ENCODE results near the gene ACOD1.
"Not testable (repeated sequence)": the region's sequence is repeated elsewhere in the genome, so short reads cannot be mapped to it uniquely, and the experiment has no call there.

ACOD1 gene

GRCh38 chr13:76954538-76954937 is 6.2 kb downstream of the ACOD1 start:
- no peak for DNase-seq

- DNase-seq = no peak
Observed at GRCh38 chr13:76955193-76955592, 6.9 kb downstream of the ACOD1 start.

GRCh38 chr13:76955661-76956060 is 7.3 kb downstream of the ACOD1 start:
- DNase-seq = no peak

DNA sequence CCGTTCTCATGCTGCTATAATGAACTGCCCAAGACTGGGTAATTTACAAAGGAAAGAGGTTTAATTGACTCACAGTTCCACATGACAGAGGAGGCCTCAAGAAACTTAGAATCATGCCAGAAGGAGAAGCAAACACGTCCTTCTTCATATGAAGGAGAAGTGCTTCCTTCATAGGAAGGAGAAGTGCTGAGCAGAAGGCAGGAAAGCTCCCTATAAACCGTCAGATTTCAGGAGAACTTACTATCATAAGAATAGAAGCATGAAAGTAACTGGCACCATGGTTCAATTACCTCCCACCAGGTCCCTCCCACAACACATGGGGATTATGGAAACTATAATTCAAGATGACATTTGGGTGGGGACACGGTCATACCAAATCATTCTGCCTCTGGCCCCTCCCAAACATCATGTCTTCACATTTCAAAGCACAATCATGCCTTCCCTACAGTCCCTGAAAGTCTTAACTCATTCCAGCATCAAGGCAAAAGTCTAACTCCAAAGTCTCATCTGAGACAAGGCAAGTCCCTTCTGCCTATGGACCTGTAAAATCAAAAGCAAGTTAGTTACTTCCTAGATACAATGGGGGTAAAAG is 10.6 kb downstream of the ACOD1 start:
- DNase-seq = no peak

GRCh38 chr13:76959734-76960133 is 11.4 kb downstream of the ACOD1 start:
- not testable (repeated sequence) for DNase-seq

DNA sequence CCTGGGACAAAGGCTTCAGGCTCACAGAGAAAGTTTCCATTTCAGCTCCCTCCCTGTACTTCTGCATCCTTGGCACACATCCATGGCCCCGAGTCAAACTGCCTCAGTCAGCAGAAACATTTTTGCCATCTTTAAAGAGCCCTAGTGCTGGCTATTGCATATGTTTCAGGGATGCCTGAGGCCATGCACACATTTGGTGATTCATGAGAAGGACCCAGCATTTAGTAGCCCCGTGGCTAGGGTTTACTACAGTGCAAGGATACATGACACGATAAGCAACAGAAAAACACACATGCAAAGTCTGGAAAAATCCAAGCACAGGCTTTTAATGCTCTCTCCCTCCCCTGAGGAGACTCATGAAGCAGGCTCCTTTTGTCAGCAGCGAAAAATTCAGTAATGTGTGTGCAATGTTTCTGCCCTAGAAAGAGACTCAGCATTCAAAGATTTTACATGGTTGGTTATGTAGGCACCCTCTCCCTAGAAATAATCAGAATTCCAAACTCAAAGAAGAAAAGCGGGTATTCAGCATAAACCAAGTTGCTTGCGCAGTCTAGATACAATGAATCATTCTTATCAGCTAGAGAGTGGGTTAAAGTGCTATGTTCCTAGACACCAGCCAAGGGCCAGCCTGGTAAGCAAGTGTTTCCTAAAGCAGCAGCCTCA is 17.6 kb downstream of the ACOD1 start:
- DNase-seq = no peak

DNA sequence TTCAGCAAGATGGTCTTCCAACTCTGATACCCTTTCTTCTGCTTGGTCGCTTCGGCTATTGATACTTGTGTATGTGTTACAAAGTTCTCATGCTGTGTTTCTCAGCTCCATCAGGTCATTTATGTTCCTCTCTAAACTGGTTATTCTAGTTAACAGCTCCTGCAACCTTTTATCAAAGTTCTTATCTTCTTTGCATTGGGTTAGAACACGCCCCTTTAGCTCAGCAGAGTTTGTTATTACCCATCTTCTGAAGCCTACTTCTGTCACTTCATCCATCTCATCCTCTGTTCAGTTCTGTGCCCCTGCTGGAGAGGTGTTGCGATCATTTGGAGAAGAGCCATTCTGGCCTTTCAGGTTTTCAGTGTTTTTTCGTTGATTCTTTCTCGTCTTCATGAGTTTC is 18.7 kb downstream of the ACOD1 start:
- no peak for DNase-seq

DNA sequence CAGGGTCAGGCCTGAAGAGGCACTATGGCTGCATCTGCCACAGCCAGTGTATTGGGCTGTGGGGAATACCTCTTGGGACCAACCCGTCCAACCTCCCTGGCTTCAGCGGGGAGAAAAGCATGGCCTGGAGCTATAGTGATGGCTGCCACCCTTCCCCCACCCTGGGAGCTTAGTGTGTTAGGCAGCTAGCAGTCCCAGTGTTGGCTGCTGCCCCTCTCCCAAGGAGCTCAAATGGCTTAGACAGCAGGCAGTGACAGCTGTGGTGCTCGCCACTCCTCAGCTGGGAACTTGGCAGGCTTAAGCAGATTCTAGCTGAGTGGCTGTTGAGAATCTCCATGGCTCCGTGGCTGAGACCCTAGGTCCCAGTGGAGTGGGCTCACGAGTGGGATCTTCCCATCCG is 19.7 kb downstream of the ACOD1 start:
- no peak for DNase-seq

GRCh38 chr13:76969488-76970365 is 21.4 kb downstream of the ACOD1 start:
- DNase-seq = no peak

DNA sequence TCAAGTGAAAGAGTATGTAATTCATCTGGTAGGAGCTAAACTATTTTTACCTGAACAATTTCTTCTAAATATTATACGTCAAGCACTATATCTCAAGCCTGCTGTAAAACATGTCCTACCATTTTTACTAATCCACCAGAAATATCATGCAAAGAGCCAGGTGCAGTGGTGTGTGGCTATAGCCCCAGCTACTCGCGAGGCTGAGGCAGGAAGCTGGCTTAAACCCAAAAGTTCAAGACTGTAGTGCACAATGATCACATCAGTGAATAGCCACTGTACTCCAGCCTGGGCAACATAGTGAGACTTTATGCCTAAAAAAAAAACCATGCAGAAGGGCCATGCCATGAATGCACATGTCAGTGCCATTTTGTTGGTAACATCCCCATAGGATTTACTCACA is 22.9 kb downstream of the ACOD1 start:
- DNase-seq = no peak

DNA sequence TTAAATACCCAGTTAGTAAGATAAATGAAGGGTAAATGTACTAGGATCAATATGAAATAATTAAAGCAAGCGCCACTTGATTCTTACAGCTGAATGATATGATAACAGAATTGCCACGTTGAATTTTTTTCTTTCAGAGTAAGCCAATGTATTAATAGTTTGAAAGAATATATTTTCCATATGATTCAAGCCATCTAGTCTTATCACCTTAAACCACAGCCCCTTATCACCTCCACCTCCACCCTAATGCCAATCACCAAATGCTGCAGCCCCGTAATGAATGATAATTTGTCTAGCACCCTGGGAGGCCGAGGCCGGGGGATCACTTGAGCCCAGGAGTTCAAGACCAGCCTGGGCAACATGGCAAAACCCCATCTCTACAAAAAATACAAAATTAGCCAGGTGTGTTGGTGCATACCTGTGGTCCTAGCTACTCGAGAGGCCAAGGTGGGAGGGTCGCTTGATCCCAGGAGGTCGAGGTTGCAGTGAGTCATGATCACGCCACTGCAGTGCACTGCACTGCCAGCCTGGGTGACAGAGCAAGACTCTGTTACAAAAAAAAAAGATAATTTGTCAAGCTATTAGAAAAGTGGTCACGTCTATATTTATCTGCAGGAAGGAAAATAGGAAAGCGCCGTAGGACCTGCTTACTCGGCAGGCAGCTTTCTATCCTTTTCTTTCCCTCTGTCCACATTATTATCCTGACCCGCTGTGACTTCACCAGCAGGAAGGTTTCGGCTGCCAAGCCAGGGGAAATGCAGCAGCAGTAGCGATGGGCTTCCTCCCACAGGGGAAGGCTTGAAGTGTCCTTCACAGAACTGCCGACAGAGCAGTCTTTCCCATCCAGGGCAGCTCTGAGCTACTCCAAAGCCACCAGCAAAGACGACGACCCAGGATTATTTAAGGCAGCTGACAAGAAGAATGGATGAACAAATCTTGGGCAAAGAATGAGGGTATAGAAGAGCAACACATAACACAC is 23.8 kb downstream of the ACOD1 start:
- no peak for DNase-seq

- no peak for DNase-seq
Observed at GRCh38 chr13:76973920-76974617, 25.8 kb downstream of the ACOD1 start.

- no peak for DNase-seq
Observed at GRCh38 chr13:76974618-76974975, 26.3 kb downstream of the ACOD1 start.

GRCh38 chr13:76975863-76976262 is 27.6 kb downstream of the ACOD1 start:
- no peak for DNase-seq

DNA sequence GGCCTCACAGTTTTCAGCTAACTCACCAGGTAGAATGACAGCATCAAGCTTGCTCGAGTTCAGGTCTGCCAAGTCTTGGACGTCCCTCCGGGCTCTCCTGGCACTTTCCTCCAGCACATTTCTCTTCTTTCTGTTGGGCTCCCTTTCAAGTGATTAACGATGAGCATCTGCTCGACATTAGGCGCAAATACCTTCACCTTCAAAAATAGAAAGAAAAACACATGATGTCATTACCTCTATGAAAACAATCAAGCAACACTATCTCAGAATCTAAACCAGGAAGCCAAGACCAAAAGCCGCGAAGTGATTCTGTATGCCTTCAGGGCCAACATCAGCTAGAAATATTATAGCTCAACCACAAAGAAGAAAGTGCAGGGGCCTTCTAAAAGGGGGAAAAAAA is 28.2 kb downstream of the ACOD1 start:
- no peak for DNase-seq

DNA sequence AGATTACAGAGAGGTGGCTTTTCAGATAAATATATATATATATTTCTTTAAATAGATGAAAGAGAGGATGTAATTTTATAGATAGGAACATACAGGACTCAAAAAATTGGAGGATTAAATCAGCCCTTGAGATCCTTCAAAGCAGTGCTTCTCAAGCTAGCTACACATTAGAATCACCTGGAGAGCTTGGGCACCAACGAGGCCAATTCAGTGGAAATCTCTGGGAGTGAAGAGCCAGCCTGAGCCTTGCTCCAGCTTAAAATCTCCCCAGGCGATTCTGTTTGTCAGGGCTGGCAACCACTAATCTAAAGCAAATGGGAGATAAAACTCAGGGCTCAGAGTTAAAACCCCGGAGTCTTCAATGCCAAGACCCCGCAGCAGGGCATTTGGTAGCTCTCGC is 28.6 kb downstream of the ACOD1 start:
- DNase-seq = no peak

DNA sequence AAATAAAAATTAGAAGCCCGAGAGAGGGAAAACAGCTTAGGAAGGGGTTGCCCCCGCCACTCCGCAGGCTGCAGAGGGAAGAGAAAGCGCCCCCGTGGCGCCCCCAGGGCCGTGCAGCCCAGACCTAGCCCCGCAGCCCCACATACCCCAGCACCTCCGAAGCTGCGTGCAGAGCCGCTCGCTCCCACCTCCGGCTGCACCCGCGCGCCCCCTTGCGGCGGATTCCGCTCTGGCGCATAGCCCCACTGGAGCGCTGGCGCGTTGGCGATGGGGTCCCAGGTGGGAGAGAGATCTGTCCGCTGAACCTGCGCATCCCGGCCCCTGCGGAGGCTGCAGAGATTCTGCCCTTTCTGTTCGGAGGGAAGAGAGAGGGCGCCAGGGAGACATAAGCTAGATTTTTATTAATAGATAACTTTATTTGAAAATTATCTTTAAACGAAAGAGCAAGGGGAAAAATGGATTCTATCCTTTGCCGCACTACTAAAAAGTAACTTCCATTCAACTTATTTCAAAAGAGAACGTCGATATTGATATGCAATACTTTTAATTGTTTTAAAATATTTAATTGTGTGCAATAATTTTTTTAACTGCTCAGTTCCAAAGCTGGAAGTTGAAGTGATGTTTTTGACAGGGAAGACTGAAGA is 31.9 kb downstream of the ACOD1 start:
- DNase-seq = peak; percentile 72 to 91

DNA sequence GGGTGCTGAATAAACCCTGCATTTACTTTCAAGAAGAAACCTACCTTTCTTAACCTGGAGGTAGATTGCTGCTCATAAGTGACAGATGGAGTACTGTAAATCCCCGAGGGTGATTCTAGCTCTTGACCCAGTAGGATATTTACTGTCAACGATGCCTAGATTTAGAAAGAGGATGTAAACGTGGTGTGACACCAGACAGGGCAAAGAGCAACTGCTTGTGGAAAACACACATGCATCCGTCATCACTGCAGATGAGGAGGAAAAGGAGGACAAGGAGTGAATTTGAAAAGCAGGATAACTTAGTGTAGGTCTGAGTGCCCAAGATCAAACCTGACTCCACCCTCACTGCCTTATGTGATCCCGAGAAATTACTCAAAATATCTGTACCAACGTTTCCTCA is 33.8 kb downstream of the ACOD1 start:
- no peak for DNase-seq

GRCh38 chr13:76983676-76984075 is 35.4 kb downstream of the ACOD1 start:
- DNase-seq = no peak

- DNase-seq = peak; percentile 40 to 61
Observed at GRCh38 chr13:76991432-76991795, 43.1 kb downstream of the ACOD1 start.

GRCh38 chr13:76991796-76992547 is 43.7 kb downstream of the ACOD1 start, which contains the start of gene CLN5:
Gene CLN5, plus strand, starts transcription at chr13:76992081. Its CDS starts 18 bp downstream, at chr13:76992099.
- peak; percentile 90 to 94 for DNase-seq

Data from stimulated activated CD4-positive, alpha-beta T cell treated with anti-CD3 and anti-CD28 coated beads, Interleukin-4, amount 100 ng/mL, for 4 hours (primary cell).